ENCODE measurements around the gene RUNX1. TPM values are rescaled to one million over a fixed set of nuclear protein-coding genes. Genes with fewer than 3 reads are reported as not detected.

RUNX1 gene
- total RNA-seq, 1 donor from 2014 or later: 18.7 TPM

DNA sequence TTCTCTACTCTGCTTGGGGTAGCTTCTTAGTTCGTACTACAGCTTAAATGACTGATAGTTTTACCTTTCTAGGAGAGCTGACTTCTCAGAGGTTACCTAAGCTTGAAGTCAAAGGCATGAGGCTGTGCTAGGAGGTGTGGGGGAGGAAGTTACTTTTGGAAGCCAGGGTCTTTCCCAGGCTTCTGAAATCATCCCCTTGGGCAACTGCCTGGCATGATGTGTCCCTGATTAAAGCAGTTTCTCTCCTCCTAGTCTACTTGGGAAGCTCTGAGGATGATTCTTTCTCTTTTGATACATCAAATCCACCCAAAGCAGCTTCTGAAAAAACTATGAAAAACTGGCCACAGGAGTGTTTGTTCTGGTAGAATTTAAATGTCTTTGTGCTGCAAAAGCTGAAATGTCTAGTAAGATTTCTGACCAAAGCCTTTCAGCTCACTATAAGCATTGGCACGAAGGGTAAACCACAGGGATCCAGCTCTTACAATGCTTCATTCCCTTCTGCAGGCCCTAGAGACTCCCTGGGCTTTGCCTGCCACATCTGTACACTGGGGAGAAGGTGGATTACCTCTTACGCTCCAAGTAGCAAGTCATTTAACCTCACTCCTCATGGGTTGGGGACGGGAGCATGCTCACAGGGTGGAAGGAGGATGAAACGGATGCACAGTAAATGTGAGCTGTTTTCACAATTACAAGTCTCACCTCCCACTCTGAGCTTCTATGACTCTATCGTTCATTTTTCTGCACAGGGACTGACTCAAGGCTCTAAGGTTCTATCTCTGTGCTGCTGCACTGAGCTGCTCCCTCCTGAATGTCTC is 59.6 kb downstream of the RUNX1 start:
- Mint-ChIP-seq H3K4me3 (ENCODE audit: unreplicated experiment) (no peak overlapping the region), H3K9me3 (ENCODE audit: unreplicated experiment) (no peaks in the 10 kb centered on the region), H3K36me3 (ENCODE audit: low read depth, unreplicated experiment) (no peaks in the 10 kb centered on the region), H3K27ac (ENCODE audit: unreplicated experiment) (no peak overlapping the region), H3K4me1 (ENCODE audit: unreplicated experiment) (no peaks in the 10 kb centered on the region), H3K27me3 (ENCODE audit: unreplicated experiment) (peaks cover 9% of the 10 kb centered on the region)
- TF ChIP-seq, protein P1, sequence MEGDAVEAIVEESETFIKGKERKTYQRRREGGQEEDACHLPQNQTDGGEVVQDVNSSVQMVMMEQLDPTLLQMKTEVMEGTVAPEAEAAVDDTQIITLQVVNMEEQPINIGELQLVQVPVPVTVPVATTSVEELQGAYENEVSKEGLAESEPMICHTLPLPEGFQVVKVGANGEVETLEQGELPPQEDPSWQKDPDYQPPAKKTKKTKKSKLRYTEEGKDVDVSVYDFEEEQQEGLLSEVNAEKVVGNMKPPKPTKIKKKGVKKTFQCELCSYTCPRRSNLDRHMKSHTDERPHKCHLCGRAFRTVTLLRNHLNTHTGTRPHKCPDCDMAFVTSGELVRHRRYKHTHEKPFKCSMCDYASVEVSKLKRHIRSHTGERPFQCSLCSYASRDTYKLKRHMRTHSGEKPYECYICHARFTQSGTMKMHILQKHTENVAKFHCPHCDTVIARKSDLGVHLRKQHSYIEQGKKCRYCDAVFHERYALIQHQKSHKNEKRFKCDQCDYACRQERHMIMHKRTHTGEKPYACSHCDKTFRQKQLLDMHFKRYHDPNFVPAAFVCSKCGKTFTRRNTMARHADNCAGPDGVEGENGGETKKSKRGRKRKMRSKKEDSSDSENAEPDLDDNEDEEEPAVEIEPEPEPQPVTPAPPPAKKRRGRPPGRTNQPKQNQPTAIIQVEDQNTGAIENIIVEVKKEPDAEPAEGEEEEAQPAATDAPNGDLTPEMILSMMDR (IDR thresholded peaks at IDR 0.05; ENCODE audit: unreplicated experiment): no peak
- no peak for DNase-seq (ENCODE audit: low spot score)

- H3K4me1 Mint-ChIP-seq (ENCODE audit: unreplicated experiment): peaks cover under 1% of the 10 kb centered on the region
- TF ChIP-seq, protein P1 (IDR thresholded peaks at IDR 0.05; ENCODE audit: unreplicated experiment): no peak
- no peak overlapping the region for H3K27ac Mint-ChIP-seq (ENCODE audit: unreplicated experiment)
Observed at GRCh38 chr21:34988625-34989024, 60.5 kb downstream of the RUNX1 start.

DNA sequence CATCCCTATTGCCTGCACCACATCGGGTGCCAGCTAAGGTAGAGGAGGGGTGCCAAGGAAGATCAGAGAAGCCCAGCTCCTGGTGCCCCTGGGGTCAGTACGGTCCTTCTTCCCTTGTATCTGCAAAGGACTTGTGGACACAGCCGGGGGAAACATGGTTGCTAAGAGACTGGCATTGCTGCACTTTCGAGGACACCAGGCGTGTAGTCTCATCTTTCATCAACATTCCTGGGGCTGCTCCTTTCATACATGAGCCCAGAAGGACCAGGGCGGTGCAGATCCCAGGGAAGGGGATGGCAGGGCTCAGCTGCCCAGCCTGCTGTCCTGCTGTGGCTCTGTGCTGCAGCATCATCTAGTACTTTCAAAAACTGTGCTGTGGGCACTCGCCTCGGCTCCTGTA is 61.0 kb downstream of the RUNX1 start:
- Mint-ChIP-seq H3K9me3 (ENCODE audit: unreplicated experiment) (no peaks in the 10 kb centered on the region), H3K27ac (ENCODE audit: unreplicated experiment) (no peak overlapping the region), H3K27me3 (ENCODE audit: unreplicated experiment) (peaks cover 11% of the 10 kb centered on the region), H3K36me3 (ENCODE audit: low read depth, unreplicated experiment) (no peaks in the 10 kb centered on the region), H3K4me1 (ENCODE audit: unreplicated experiment) (peaks cover 4% of the 10 kb centered on the region), H3K4me3 (ENCODE audit: unreplicated experiment) (no peak overlapping the region)
- DNase-seq (ENCODE audit: low spot score): no peak
- TF ChIP-seq, protein P1 (IDR thresholded peaks at IDR 0.05; ENCODE audit: unreplicated experiment): no peak

More at GRCh38 chr21:34988625-34989024, 60.5 kb downstream of the RUNX1 start:
- H3K27me3 Mint-ChIP-seq (ENCODE audit: unreplicated experiment): peaks cover 11% of the 10 kb centered on the region
- H3K9me3 Mint-ChIP-seq (ENCODE audit: unreplicated experiment): no peaks in the 10 kb centered on the region
- H3K36me3 Mint-ChIP-seq (ENCODE audit: low read depth, unreplicated experiment): no peaks in the 10 kb centered on the region
- DNase-seq (ENCODE audit: low spot score): no peak
- no peak overlapping the region for H3K4me3 Mint-ChIP-seq (ENCODE audit: unreplicated experiment)

- H3K36me3 Mint-ChIP-seq (ENCODE audit: low read depth, unreplicated experiment): no peaks in the 10 kb centered on the region
- peaks cover 11% of the 10 kb centered on the region for H3K27me3 Mint-ChIP-seq (ENCODE audit: unreplicated experiment)
- TF ChIP-seq, protein P1 (IDR thresholded peaks at IDR 0.05; ENCODE audit: unreplicated experiment): no peak
- no peak overlapping the region for H3K27ac Mint-ChIP-seq (ENCODE audit: unreplicated experiment)
- peaks cover 4% of the 10 kb centered on the region for H3K4me1 Mint-ChIP-seq (ENCODE audit: unreplicated experiment)
- H3K9me3 Mint-ChIP-seq (ENCODE audit: unreplicated experiment): no peaks in the 10 kb centered on the region
- DNase-seq (ENCODE audit: low spot score): no peak
- no peak overlapping the region for H3K4me3 Mint-ChIP-seq (ENCODE audit: unreplicated experiment)
Observed at GRCh38 chr21:34987501-34988072, 61.5 kb downstream of the RUNX1 start.
